ENCODE results near the gene NFIX.

DNA sequence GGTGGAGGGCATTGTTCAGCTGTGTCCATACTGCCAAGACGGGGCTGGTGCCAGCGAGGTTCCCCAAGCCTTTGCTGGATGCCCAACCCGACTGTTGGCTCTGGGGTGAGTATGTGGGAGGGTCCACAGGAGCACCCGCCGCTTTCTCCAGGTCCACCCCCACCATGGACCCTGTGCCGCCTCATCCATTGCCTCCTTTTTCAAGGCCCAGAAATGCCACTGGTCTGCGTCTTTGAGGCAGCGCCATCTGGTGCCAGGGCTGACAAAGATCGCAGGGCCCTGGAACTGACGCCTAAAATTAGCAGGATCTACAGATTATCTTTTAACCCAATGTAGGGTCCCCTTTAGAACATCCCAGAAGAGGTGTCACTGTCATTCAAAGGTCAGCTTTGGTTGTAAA is 34.6 kb downstream of the NFIX start:
- TF ChIP-seq CTCF (IDR thresholded peaks at IDR 0.05) (peak; percentile 24 to 37 (median 32)), POLR2A (IDR thresholded peaks at IDR 0.05) (no peak)
